ENCODE data around the gene EPN1.

DNA sequence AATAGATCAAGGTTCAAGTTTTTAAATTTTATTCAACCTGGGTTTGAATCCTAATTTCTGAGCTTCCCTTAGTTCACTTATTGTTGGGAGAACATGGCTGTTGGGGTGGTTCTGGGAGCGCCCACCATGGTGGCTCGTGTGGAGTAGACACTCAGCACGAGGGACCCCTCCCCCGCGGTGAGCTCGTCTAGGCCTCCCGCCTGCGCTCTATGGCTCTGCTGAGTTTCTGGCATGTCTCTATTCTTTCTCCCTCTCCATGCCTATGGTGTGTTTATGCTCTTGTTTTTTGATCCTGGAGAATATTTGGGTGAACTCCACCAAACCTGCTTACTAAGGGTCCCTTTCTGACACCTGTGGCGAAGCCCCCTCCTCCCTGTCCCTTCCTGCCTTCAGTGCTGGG, 1.6 kb upstream of the EPN1 start:
- TF ChIP-seq, protein P1, sequence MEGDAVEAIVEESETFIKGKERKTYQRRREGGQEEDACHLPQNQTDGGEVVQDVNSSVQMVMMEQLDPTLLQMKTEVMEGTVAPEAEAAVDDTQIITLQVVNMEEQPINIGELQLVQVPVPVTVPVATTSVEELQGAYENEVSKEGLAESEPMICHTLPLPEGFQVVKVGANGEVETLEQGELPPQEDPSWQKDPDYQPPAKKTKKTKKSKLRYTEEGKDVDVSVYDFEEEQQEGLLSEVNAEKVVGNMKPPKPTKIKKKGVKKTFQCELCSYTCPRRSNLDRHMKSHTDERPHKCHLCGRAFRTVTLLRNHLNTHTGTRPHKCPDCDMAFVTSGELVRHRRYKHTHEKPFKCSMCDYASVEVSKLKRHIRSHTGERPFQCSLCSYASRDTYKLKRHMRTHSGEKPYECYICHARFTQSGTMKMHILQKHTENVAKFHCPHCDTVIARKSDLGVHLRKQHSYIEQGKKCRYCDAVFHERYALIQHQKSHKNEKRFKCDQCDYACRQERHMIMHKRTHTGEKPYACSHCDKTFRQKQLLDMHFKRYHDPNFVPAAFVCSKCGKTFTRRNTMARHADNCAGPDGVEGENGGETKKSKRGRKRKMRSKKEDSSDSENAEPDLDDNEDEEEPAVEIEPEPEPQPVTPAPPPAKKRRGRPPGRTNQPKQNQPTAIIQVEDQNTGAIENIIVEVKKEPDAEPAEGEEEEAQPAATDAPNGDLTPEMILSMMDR (IDR thresholded peaks at IDR 0.05), result no peak
- no peak for TF ChIP-seq POLR2AphosphoS5 (IDR thresholded peaks at IDR 0.05)
- no peak for TF ChIP-seq POLR2A (IDR thresholded peaks at IDR 0.05)
